Body of pancreas (tissue), 4 donors: ENCODE data around the gene KRT38. TPM values are rescaled to one million over a fixed set of nuclear protein-coding genes. Genes with fewer than 3 reads are reported as not detected.

Source experiments
- ATAC-seq: fragments of 150-250 bp; one replicate; pipeline ENCODE4 v1.9.1; 2016
- DNase-seq, 4 donors: peaks; one replicate each; pipeline ENCODE4 v3.0.0-alpha.2; 2019
- H3K27ac ChIP-seq, 4 donors: fragments of 200-600 bp; sonication (generic); 1 replicate in 3 of 4; 2 replicates in 1 of 4; pipeline versions ENCODE4 v1.5.1 to v1.6.1; 2016 to 2019; ENCODE audit warnings: mild to moderate bottlenecking in 1 of 4, mixed read lengths in 1 of 4, moderate library complexity in 1 of 4
- H3K27me3 ChIP-seq, 2 donors: fragments of 200-600 bp; sonication (generic); one replicate each; pipeline ENCODE4 v1.6.0; 2016; ENCODE audit warnings: mild to moderate bottlenecking in 1 of 2
- H3K36me3 ChIP-seq, 2 donors: fragments of 200-600 bp; sonication (generic); replicated peaks in 1 of 2; 2 replicates each; pipeline ENCODE4 v1.5.1; 2016; ENCODE audit warnings: low read depth in 2 of 2; ENCODE audit not compliant: insufficient read depth in 1 of 2
- H3K4me1 ChIP-seq: fragments of 200-600 bp; sonication (generic); one replicate; pipeline ENCODE4 v1.6.0; 2016
- H3K4me3 ChIP-seq, 2 donors: fragments of 200-600 bp; sonication (generic); 1 replicate in 1 of 2; 2 replicates in 1 of 2; pipeline ENCODE4 v1.5.1; 2016 to 2019
- H3K9me3 ChIP-seq, 3 donors: fragments of 200-600 bp; sonication (generic); 1 replicate in 2 of 3; 2 replicates in 1 of 3; pipeline ENCODE4 v1.5.1; 2016
- POLR2A ChIP-seq, 3 donors: fragments of 450-650 bp; IDR thresholded peaks; one replicate each; pipeline ENCODE4 v1.6.1; 2016; ENCODE audit warnings: antibody characterized with exemption in 3 of 3, mild to moderate bottlenecking in 2 of 3
- WGBS, 2 donors: methylation state at CpG; one replicate each; pipeline ENCODE4 v1.1.5; 2017; 5-methylcytosine and 5-hydroxymethylcytosine counted together
- intact Hi-C: fragments of 100-400 bp; cut with DNase I; formaldehyde crosslinking; loops from one replicate; pipeline ENCODE4 v1.15.1; 2023
- total RNA-seq, 2 donors: library from RNA; depleted of rRNA; stranded (reverse); fragments of >200 nt; gene quantifications; one replicate each; pipeline ENCODE4 v1.1.0, GENCODE V29; 2016
- TF ChIP-seq, protein P1 (sequence below), 7 experiments: fragments of 450-650 bp in 4 of 7; fragments of 200-600 bp in 3 of 7; sonication (generic) in 3 of 7; IDR thresholded peaks; one replicate each; pipeline ENCODE4 v1.5.1; 2016 to 2019; ENCODE audit warnings: antibody characterized with exemption in 7 of 7

Gene KRT38
- total RNA-seq, 2 donors from 2014 or later: not detected

DNA sequence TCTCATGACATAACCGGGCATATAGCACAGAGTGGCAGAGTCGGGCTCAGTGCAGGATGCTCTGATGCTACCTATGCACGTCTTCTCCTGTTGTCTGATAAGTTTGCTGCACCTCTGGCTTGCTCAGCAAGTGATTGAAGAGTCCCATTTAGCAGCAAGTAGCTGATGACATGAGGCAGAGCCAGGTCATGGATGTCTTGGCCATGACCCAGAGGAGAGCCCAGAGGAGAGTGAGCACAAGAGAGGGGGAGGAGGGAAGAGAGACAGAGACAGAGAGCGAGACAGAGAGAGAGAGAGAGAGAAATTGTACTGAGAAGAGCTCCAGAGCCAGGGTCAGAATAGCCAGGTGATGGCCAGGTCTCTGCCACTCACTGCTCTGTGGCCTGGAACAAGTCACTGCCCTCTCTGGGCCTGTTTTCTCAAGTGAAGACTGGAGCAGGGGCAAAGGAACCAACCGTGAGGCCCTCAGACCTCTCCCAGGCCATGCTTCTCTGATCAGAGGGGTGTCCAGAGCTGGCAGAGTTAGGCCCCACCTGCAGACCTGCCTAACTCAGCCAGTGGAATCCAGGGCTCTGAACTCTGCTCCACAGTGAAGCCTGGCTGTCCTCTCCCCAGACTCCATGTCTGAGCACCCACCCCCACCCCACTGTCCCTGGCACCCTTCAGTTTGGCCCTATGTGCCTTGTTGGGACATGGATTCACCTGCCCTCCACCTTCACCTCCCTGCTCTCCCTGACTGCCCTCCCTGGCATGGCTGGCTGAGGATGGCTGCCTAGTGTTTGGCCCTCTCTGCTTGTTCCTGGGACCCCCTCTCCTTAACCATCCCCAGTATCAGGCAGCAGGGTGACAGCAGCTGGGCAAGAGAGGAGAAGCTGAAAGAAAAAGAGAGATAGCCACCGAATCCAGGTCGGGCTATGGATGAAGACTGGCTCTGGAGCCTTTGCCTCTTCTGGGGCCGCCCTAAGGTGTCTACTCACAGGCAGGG, 44.4 kb upstream of the KRT38 start:
- no peak for ATAC-seq
- TF ChIP-seq, protein P1, sequence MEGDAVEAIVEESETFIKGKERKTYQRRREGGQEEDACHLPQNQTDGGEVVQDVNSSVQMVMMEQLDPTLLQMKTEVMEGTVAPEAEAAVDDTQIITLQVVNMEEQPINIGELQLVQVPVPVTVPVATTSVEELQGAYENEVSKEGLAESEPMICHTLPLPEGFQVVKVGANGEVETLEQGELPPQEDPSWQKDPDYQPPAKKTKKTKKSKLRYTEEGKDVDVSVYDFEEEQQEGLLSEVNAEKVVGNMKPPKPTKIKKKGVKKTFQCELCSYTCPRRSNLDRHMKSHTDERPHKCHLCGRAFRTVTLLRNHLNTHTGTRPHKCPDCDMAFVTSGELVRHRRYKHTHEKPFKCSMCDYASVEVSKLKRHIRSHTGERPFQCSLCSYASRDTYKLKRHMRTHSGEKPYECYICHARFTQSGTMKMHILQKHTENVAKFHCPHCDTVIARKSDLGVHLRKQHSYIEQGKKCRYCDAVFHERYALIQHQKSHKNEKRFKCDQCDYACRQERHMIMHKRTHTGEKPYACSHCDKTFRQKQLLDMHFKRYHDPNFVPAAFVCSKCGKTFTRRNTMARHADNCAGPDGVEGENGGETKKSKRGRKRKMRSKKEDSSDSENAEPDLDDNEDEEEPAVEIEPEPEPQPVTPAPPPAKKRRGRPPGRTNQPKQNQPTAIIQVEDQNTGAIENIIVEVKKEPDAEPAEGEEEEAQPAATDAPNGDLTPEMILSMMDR (IDR thresholded peaks at IDR 0.05): no peak
- TF ChIP-seq POLR2A (IDR thresholded peaks at IDR 0.05): no peak
- Histone ChIP-seq H3K36me3 (no peaks in the 10 kb centered on the region), H3K4me3 (no peak overlapping the region), H3K9me3 (no peaks in the 10 kb centered on the region), H3K4me1 (no peaks in the 10 kb centered on the region), H3K27ac (no peak overlapping the region), H3K27me3 (no peaks in the 10 kb centered on the region)
- no peak for DNase-seq
- 70 to 74% methylated on average over 6 to 8 of the region's 8 CpGs for WGBS, 2 donors
- intact Hi-C loops: no loop called here

DNA sequence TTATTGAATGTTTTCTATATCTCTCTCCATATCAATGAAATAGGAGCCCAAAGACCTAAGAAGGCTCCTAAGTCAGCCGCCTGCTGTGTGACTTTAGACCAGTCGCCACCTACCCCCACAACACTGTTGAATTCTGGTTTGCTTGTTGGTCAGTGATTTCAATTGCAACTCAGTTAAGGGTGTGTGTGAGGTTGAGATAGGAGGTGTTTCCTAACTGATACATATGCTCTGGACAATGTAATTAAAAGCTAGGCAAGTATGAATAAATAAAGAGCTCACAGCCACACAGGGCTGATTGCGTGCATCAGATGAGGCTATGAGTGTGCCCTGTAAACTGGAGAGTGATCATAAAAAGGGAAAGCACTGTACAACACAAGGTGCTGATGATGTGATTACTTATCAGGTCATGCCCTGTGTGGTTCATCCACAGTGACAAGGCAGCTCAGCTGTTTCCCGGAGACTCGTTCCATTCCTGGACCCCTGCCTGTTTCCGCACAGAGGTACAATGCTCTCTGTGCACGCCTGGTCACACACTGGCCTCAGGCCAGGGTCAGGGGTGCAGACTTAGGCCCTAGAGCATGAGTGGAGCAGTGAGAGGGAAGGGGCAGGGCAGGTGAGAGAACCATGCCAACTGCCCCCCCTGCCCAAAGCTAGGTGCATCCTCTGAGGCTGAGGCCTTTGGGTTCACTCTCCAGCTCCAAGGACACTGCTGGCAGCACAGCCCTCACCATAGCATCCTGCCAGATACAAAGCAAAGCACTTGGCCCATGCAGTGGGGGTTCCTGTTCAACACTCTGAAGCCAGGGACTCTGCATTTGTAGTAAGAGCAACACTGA, 43.4 kb upstream of the KRT38 start:
- ATAC-seq: no peak
- no peaks in the 10 kb centered on the region for H3K4me1 ChIP-seq
- TF ChIP-seq, protein P1 (IDR thresholded peaks at IDR 0.05): no peak
- TF ChIP-seq POLR2A (IDR thresholded peaks at IDR 0.05): no peak
- WGBS, 2 donors: 64 to 69% methylated on average over 7 of the region's 7 CpGs
- no peak for DNase-seq
- H3K27ac ChIP-seq: no peak overlapping the region
- no peak overlapping the region for H3K4me3 ChIP-seq
- no peaks in the 10 kb centered on the region for H3K9me3 ChIP-seq
- no peaks in the 10 kb centered on the region for H3K27me3 ChIP-seq
- intact Hi-C loops: no loop called here
- no peaks in the 10 kb centered on the region for H3K36me3 ChIP-seq

DNA sequence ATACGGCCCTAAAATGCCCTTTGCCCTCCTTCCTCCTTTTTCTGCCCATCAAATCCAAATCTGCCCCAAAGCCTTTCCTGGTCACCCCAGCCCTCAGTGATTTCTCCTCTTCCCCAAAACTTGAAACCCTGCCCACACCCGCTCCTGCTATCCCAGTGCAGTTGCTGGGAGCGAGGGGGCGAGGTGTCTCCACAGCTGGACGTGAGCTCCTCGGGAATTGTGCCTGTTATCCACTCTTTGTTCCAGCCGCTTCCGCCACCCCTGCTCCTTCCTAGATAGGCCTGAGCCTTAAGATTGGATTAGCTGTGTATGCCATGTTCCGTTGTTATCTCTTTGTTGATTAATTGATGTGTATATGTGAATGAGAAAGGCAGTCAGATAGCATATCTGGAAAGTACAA, 42.7 kb upstream of the KRT38 start:
- WGBS, 2 donors: 44 to 60% methylated on average over 9 of the region's 9 CpGs
- Histone ChIP-seq H3K27me3 (no peaks in the 10 kb centered on the region), H3K4me3 (no peak overlapping the region), H3K36me3 (no peaks in the 10 kb centered on the region), H3K9me3 (no peaks in the 10 kb centered on the region), H3K4me1 (no peaks in the 10 kb centered on the region), H3K27ac (no peak overlapping the region)
- DNase-seq (no peak), ATAC-seq (no peak)
- TF ChIP-seq, protein P1 (IDR thresholded peaks at IDR 0.05): no peak
- TF ChIP-seq POLR2A (IDR thresholded peaks at IDR 0.05): no peak
- intact Hi-C loops: no loop called here

DNA sequence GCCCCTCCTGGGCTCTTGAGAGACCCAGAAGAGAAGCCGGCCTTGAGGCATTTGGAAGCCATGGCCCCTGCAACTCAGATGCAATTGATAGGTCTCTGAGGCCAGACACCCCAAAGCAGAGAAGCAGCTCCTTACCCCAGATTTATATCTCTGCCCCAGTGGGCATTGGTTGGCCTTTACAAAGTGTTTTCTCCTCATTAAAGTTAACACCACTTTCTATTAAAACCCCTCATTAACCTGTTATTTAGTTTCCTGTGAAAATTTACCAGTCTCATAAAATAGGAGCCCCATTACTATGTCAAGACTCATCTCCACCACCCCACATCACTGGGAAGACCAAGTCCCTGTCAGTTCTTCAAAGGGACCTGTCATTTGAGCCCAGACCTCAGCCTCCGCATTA, 40.3 kb upstream of the KRT38 start, which contains the start of gene KRT35:
TSS of gene KRT35 (minus strand) at position 116 of the 400 bp plus-strand sequence. CDS start at position 62, 54 bp downstream.
- WGBS, 2 donors: 89 to 95% methylated on average over 2 of the region's 2 CpGs
- no peak within 1 kb of the TSS for H3K4me3 ChIP-seq
- H3K36me3 ChIP-seq: no peaks in the 10 kb centered on the region
- TF ChIP-seq POLR2A (IDR thresholded peaks at IDR 0.05): no peak
- TF ChIP-seq, protein P1 (IDR thresholded peaks at IDR 0.05): no peak
- no peak for DNase-seq
- no peaks in the 10 kb centered on the region for H3K4me1 ChIP-seq
- ATAC-seq: no peak
- H3K27ac ChIP-seq: no peak within 1 kb of the TSS
- intact Hi-C loops: no loop called here
- no peaks in the 10 kb centered on the region for H3K27me3 ChIP-seq
- H3K9me3 ChIP-seq: no peaks in the 10 kb centered on the region
